Measurements from ENCODE around the gene SIGLECL1. TPM values are rescaled to one million over a fixed set of nuclear protein-coding genes. Genes with fewer than 3 reads are reported as not detected.

The SIGLECL1 gene
- total RNA-seq, 1 donor from 2014 or later, result not detected

DNA sequence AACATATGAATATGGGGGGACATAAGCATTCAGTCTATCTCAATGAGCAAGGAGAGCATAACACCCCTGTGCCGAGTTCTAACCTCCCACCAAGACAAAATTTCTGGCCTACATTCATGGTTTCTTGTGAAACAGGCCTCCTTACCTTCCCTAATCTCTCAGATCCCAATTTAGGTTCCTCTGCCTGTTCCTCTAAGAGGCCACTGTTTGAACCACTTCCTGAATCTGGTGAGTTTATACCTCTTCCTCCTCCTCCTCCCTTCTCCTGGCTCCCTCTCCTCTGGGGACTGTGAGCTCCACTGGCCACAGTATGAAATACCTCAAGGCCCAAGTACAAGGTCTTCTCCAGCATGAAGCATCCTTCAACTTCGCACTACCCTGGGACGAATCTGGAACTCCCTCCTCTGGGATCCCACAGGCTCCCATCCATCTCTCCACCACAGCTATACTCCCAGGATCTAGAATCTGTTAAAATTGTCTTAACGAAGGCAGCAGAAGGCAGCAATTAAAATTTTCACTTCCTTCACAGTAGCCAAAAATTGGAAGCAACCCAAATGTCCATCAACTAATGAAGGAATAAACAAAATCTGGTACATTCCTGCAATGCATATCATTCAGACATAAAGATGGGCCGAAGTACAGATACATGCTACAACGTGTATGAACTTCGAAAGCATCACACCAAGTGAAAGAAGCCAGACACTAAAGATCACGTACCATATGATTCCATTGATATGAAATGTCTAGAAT lies 7.8 kb upstream of the SIGLECL1 start:
- Mint-ChIP-seq H3K9me3 (peaks cover 5% of the 10 kb centered on the region), H3K27ac (no peak overlapping the region), H3K36me3 (no peaks in the 10 kb centered on the region), H3K4me1 (no peaks in the 10 kb centered on the region), H3K27me3 (ENCODE audit: low read depth) (peaks cover 13% of the 10 kb centered on the region), H3K4me3 (no peak overlapping the region)
- DNase-seq (ENCODE audit: low spot score in 2 of 2, unreplicated experiment in 2 of 2), result no peak
- no peak for TF ChIP-seq CTCF (IDR thresholded peaks at IDR 0.05; ENCODE audit: unreplicated experiment)

DNA sequence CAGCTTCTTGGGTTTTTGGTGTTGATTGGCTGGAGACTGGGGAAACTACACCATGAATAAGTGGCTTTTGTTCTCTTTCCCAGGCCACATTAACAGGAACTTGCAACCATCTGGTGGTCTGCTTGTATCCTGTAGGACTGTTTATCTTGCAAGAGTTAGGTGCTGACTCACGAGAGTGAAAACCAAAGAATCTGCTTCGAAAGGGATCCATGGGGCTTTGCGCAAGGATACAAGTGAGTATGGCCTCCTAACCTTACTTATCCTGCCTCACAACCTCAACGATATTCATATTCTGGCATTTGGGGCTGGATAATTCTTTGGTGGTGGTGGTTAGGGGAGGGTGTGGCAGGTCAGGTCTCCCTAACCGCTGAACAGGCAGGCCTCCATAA lies 4.7 kb upstream of the SIGLECL1 start:
- peaks cover 5% of the 10 kb centered on the region for H3K9me3 Mint-ChIP-seq

DNA sequence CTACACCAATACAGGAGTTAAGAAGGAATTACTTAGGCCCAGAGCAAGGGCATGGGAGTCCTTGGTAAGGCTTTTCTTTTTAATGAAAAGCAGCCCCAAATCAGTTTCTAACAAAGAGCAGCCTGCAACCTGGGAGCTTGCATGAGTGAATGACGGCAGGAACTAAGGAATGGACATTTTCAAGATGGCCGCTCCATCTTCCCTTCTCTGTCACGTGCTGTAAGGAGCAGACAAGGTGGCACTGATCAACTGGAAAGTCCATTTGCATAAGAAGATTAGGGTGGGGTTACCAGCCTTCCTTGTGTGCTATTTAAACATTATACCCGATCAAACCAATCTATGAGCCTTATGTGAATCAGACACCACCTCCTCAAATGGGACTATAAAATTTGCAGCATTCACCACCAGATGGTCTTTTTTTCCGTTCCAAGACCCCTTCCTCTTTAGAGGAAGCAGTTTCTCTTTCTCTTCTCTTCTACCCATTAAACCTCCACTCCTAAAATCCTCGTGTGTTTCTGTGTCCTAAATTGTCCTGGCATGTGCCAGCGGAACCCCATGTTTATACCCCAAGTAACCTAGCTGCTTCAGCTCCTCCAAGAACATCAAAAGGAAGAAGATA lies 2.8 kb upstream of the SIGLECL1 start:
- Mint-ChIP-seq H3K36me3 (no peaks in the 10 kb centered on the region), H3K9me3 (peaks cover 3% of the 10 kb centered on the region), H3K4me3 (no peak overlapping the region), H3K4me1 (no peaks in the 10 kb centered on the region), H3K27ac (no peak overlapping the region), H3K27me3 (ENCODE audit: low read depth) (peaks cover 8% of the 10 kb centered on the region)
- DNase-seq (ENCODE audit: low spot score in 2 of 2, unreplicated experiment in 2 of 2), result no peak
- no peak for TF ChIP-seq CTCF (IDR thresholded peaks at IDR 0.05; ENCODE audit: unreplicated experiment)

More for the DNA sequence above, 4.7 kb upstream of the SIGLECL1 start:
- no peaks in the 10 kb centered on the region for H3K36me3 Mint-ChIP-seq
- H3K27me3 Mint-ChIP-seq (ENCODE audit: low read depth), result peaks cover 8% of the 10 kb centered on the region
- no peak overlapping the region for H3K4me3 Mint-ChIP-seq
- no peak for DNase-seq (ENCODE audit: low spot score in 2 of 2, unreplicated experiment in 2 of 2)
- no peak for TF ChIP-seq CTCF (IDR thresholded peaks at IDR 0.05; ENCODE audit: unreplicated experiment)
- H3K27ac Mint-ChIP-seq, result no peak overlapping the region
- H3K4me1 Mint-ChIP-seq, result no peaks in the 10 kb centered on the region

GRCh38 chr19:51251468-51251820 lies 564 bp downstream of the SIGLECL1 start:
- Mint-ChIP-seq H3K4me1 (no peaks in the 10 kb centered on the region), H3K36me3 (no peaks in the 10 kb centered on the region), H3K27me3 (ENCODE audit: low read depth) (peaks cover 4% of the 10 kb centered on the region), H3K4me3 (no peak overlapping the region), H3K9me3 (no peaks in the 10 kb centered on the region), H3K27ac (no peak overlapping the region)
- no peak for TF ChIP-seq CTCF (IDR thresholded peaks at IDR 0.05; ENCODE audit: unreplicated experiment)
- no peak for DNase-seq (ENCODE audit: low spot score in 2 of 2, unreplicated experiment in 2 of 2)

DNA sequence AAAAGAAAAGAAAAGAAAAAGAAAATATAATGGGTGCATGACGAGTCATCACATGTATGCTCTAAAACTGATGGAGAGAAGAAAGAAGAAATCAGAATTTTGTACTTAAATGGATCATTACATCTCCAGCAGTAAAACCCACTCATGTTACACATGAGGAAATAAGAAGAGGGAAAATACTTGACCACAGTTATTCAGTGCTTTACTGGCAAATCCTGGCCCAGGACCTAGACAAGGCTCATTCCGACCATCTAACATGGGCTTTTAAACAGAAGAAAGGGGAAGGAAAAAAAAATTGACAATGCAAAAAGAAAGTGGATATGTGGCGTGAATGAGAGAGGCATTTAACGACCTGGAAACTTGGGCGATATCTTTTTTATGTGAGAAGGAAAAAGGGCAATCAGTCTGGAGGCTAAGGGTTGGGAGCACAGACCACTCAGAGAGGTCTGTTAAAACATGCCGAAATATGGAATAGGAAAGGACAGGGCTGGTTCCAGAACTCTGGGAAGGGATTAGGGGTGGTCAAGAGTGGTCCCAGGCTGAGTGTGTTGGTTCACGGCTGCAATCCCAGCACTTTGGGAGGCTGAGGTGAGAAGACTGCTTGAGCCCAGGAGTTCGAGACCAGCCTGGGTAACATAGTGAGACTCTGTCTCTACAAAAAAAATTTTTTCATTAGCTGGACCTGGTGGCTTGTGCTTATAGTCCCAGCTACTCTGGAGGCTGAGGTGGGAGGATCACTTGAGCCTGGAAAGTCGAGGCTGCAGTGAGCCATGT lies 1.6 kb downstream of the SIGLECL1 start:
- no peak for DNase-seq (ENCODE audit: low spot score in 2 of 2, unreplicated experiment in 2 of 2)
- H3K9me3 Mint-ChIP-seq, result no peaks in the 10 kb centered on the region
- TF ChIP-seq CTCF (IDR thresholded peaks at IDR 0.05; ENCODE audit: unreplicated experiment), result no peak
- no peaks in the 10 kb centered on the region for H3K36me3 Mint-ChIP-seq
- H3K4me1 Mint-ChIP-seq, result no peaks in the 10 kb centered on the region
- H3K27ac Mint-ChIP-seq, result no peak overlapping the region
- peaks cover 2% of the 10 kb centered on the region for H3K27me3 Mint-ChIP-seq (ENCODE audit: low read depth)
- no peak overlapping the region for H3K4me3 Mint-ChIP-seq

Measured in mesothelial cell of epicardium (in vitro differentiated cells).